ENCODE data around the gene RIN3.

The RIN3 gene

DNA sequence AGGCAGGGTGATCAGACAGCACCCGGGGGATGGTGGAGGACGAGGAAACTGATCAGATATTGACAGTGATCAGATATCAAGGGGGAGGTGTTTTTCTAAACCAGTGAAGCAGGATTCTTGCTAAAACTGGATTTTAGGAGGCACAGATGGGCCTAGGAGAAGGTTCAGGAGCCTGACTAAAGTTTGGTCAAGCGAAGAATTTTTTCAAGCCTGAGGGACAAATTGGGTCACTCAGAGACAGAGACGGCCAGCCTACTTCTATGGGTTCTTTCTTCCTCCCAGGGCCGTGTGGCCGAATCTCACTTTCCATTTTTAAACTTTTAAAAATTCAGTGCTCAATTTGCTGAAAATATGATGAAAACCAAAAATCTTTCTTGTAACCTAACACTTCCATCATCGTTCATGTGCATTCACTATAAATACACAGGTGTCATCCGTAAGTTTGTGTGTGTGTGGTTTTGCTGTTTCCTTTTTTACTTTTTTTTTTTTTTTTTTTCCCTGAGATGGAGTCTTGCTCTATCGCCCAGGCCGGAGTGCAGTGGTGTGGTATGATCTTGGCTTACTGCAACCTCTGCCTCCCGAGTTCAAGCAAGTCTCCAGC, 68.5 kb downstream of the RIN3 start:
- TF ChIP-seq, protein P1, sequence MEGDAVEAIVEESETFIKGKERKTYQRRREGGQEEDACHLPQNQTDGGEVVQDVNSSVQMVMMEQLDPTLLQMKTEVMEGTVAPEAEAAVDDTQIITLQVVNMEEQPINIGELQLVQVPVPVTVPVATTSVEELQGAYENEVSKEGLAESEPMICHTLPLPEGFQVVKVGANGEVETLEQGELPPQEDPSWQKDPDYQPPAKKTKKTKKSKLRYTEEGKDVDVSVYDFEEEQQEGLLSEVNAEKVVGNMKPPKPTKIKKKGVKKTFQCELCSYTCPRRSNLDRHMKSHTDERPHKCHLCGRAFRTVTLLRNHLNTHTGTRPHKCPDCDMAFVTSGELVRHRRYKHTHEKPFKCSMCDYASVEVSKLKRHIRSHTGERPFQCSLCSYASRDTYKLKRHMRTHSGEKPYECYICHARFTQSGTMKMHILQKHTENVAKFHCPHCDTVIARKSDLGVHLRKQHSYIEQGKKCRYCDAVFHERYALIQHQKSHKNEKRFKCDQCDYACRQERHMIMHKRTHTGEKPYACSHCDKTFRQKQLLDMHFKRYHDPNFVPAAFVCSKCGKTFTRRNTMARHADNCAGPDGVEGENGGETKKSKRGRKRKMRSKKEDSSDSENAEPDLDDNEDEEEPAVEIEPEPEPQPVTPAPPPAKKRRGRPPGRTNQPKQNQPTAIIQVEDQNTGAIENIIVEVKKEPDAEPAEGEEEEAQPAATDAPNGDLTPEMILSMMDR (IDR thresholded peaks at IDR 0.05; ENCODE audit: low read depth, low read length) = no peak
- no peak for DNase-seq (ENCODE audit: low read depth in 2 of 2)
- no peak overlapping the region for H3K4me3 ChIP-seq (replicated peaks in 1 of 2; ENCODE audit: low read depth in 2 of 2, low read length in 2 of 2)

DNA sequence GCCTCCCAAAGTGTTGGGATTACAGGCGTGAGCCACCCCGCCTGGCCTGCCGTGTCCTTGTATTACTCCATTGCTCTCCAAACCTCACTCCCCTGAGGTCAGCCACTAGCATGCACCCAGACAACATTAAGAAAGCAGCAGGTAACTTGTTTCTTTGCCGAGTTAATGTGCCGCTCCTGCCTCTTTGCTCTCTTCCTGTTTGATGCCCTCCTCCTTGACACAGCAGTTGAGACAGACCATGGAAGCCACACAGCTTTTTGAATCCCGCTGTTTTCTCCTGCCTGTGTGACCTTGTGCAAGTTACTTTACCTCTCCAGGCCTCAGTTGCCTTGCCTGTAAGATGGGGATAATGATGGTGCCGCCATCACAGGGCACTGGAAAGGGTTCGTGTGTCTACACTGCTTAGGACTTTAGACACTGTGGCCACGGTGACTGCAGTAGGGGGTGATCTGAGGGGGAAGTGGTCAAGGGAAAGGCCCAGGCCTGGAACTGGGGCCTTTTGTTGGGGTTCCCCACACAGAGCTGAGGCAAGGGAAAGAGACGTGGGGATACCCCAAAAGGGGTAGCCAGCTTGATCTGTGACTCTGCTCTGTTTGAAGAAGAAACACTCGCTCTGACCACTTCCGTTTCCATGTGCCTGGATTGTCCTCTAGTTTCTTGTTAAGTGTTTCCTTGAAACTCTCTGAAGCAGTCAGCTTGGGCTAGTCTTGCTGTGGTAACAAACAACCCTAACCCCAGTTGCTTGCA, 69.3 kb downstream of the RIN3 start:
- H3K4me3 ChIP-seq (replicated peaks in 1 of 2; ENCODE audit: low read depth in 2 of 2, low read length in 2 of 2) = no peak overlapping the region
- DNase-seq (ENCODE audit: low read depth in 2 of 2) = no peak
- TF ChIP-seq, protein P1 (IDR thresholded peaks at IDR 0.05; ENCODE audit: low read depth, low read length) = no peak

GRCh38 chr14:92584220-92584619, 70.6 kb downstream of the RIN3 start:
- no peak overlapping the region for H3K4me3 ChIP-seq (replicated peaks in 1 of 2; ENCODE audit: low read depth in 2 of 2, low read length in 2 of 2)
- TF ChIP-seq, protein P1 (IDR thresholded peaks at IDR 0.05; ENCODE audit: low read depth, low read length) = no peak
- no peak for DNase-seq (ENCODE audit: low read depth in 2 of 2)

- peak in 1 of 2 donors; percentile 46 for DNase-seq (ENCODE audit: low read depth in 2 of 2)
- no peak overlapping the region for H3K4me3 ChIP-seq (replicated peaks in 1 of 2; ENCODE audit: low read depth in 2 of 2, low read length in 2 of 2)
- TF ChIP-seq, protein P1 (IDR thresholded peaks at IDR 0.05; ENCODE audit: low read depth, low read length) = no peak
Observed at GRCh38 chr14:92584816-92585215, 71.2 kb downstream of the RIN3 start.

DNA sequence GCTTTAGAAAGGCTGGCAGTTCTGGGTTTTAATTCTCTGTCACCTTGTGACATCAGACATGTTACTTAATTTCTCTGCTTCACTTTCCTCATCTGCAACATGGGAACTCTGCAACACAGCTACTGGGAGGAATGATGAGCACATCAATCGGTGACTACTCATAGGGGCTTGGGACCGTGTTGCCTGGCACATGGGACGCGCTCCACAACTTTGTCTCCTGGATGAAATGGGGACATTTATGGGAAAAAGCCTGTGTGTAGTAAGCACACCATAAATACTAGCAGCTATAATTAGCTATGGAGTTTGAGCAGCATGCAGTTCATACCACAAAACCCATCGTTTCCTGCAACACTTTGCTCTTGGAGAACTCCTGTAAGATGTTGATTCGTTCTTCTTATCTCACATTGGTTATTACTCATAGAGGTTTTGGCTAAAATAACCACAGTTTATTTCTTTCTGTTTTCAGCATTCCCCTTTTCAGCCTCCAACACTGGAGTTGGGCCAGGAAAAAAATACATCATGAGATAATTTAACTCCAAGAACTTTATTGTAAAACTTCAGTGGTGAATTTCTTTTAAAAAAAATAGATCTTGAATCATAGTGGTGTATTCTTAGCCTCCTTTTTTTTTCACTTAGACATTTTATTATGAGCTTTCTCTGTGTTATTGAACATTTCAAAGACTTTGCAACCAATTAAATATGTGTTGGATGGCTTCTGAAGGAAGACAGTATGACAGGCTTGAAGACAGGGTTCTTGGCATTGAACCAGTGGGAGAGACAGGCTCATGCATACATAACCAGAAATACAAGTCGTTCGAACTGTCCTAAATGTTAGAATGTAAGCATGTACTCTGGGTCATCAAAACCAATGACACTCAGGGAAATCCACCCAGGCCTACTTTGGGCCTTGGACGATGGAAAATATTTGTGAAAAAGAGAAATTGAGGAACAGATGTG, 72.7 kb downstream of the RIN3 start:
- DNase-seq (ENCODE audit: low read depth in 2 of 2) = peak; percentile 93 to 97
- TF ChIP-seq, protein P1 (IDR thresholded peaks at IDR 0.05; ENCODE audit: low read depth, low read length) = no peak
- H3K4me3 ChIP-seq (replicated peaks in 1 of 2; ENCODE audit: low read depth in 2 of 2, low read length in 2 of 2) = no peak overlapping the region

DNA sequence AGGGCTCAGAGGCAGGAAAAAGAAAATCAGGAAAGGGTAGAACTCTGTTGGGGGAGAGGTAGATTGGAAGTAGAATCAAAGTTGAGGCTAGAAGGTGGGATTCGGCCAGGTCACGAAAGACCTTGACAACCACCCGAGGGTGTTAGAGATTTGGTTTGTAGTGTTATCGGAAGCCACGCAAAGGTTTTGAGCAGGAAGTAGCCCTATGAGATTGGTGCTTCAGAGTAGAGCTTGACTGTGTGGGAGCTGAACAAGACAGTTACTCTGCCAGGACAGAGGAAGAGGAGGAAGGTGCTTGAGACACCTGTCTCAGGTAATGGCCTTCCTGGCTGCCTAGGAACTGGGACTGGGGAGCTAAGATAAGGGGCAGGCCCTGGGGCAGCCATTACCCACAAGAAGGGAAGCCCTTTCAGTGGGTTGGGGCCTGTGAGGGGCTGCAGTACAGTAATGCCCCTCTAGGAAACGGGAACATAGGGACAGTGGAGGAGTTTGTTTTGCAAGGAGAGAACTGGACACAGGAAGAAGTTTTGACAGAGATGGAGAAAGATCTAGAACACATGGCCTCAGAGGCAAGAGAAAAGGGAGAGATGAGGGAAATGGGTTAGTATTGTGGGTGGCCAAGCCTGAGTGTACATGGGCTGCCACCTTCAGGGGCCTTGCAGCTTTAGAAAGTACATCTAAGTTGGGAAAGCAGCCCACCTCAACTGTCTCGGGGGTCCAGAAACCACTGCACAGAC, 73.5 kb downstream of the RIN3 start:
- TF ChIP-seq, protein P1 (IDR thresholded peaks at IDR 0.05; ENCODE audit: low read depth, low read length) = no peak

More for the DNA sequence above, 73.5 kb downstream of the RIN3 start:
- H3K4me3 ChIP-seq (replicated peaks in 1 of 2; ENCODE audit: low read depth in 2 of 2, low read length in 2 of 2) = no peak overlapping the region
- no peak for DNase-seq (ENCODE audit: low read depth in 2 of 2)

All from cardiac fibroblast (primary cell).